ES-I3 (cell line): Measurements from ENCODE around the gene NANOS2.
A peak's percentile ranks its signal among the peaks of the same experiment; 100 is the strongest.
"Not testable (repeated sequence)": the region's sequence is repeated elsewhere in the genome, so short reads cannot be mapped to it uniquely, and the experiment has no call there.

Experiments used
- H3K36me3 ChIP-seq: 2 replicates; pipeline ENCODE4 v1.6.1; 2013; ENCODE audit warnings: mild to moderate bottlenecking, low read length, control low read depth, moderate library complexity; ENCODE audit not compliant: insufficient read depth
- H3K4me1 ChIP-seq: 2 replicates; pipeline ENCODE4 v1.6.1; 2013; ENCODE audit warnings: mild to moderate bottlenecking, control low read depth, low read length; ENCODE audit not compliant: insufficient read depth
- H3K9ac ChIP-seq: 2 replicates; pipeline ENCODE4 v1.6.1; 2013; ENCODE audit warnings: low read depth, mild to moderate bottlenecking, low read length, moderate library complexity
- H3K9me3 ChIP-seq: 2 replicates; pipeline ENCODE4 v1.6.1; 2013; ENCODE audit warnings: mild to moderate bottlenecking, low read length, moderate library complexity; ENCODE audit not compliant: control insufficient read depth, insufficient read depth

NANOS2 gene

GRCh38 chr19:45911291-45911690 lies 3.3 kb downstream of the NANOS2 start:
- Histone ChIP-seq H3K36me3 (no peaks in the 10 kb centered on the region), H3K4me1 (no peaks in the 10 kb centered on the region), H3K9ac (no peak overlapping the region), H3K9me3 (no peaks in the 10 kb centered on the region)

DNA sequence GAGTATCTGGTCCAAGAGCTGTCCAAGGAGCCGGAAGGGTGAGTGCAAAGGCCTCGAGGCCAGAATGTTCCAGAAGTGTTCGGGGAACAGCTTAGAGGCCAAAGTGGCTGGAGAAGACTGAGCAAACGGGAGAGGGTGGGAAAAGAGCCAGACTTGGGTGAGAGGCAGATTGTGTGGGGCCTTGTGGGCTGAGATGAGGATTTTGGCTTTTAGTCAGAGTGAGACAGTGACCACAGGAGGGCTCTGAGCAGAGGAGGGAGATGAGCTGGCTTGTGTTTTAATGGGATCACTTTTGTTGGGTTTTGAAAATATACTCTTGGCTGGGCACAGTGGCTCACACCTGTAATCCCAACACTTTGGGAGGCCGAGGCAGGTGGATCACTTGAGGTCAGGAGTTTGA lies 5.6 kb downstream of the NANOS2 start:
- Histone ChIP-seq H3K36me3 (no peaks in the 10 kb centered on the region), H3K4me1 (no peaks in the 10 kb centered on the region), H3K9me3 (no peaks in the 10 kb centered on the region), H3K9ac (no peak overlapping the region)

DNA sequence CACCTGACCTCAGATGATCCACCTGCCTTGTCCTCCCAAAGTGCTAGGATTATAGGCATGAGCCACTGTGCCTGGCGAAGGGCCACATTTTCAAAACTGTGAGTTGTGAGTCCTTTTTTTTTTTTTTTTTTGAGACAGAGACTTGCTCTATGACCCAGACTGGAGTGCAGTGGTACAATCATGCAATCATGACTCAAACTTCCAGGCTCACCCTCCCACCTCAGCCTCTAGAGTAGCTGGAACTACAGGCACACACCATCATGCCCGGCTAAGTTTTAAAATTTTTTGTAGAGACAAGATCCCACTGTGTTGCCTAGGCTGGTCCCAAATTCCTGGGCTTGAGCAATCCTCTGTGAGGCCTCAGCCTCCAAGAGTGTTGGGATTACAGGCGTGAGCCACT lies 8.4 kb downstream of the NANOS2 start:
- H3K36me3 ChIP-seq: no peaks in the 10 kb centered on the region
- H3K9me3 ChIP-seq: no peaks in the 10 kb centered on the region
- H3K9ac ChIP-seq: no peak overlapping the region
- no peaks in the 10 kb centered on the region for H3K4me1 ChIP-seq

DNA sequence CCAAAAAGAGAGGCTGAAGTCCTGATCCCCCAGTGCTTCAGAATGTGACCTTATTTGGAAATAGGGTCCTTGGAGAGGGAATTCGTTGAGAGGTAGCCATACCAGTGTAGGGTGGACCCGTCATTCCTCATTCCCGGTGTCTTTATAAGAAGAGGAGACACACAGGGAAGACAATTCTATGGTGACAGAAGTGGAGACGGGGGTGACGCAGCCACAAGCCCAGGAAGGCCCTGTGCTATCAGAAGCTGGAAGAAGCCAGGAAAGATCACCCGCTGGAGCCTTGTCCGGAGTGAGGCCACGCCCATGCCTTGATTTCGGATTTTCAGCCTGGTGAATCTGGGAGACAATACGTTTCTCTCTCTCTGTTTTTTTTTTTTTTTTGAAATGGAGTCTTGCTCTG lies 9.6 kb downstream of the NANOS2 start:
- H3K36me3 ChIP-seq: no peaks in the 10 kb centered on the region
- no peak overlapping the region for H3K9ac ChIP-seq
- H3K4me1 ChIP-seq: peaks cover 4% of the 10 kb centered on the region; the same call in 1 of the 2 replicates
- H3K9me3 ChIP-seq: no peaks in the 10 kb centered on the region

- H3K9ac ChIP-seq: peak overlapping the region; percentile 72
- peaks cover 4% of the 10 kb centered on the region; the same call in 1 of the 2 replicates for H3K4me1 ChIP-seq
- H3K36me3 ChIP-seq: peaks cover 3% of the 10 kb centered on the region; the same call in 1 of the 2 replicates
- no peaks in the 10 kb centered on the region for H3K9me3 ChIP-seq
Observed at GRCh38 chr19:45902651-45903625, 11.6 kb downstream of the NANOS2 start.

GRCh38 chr19:45901912-45902650 lies 12.5 kb downstream of the NANOS2 start, which contains the start of gene MYPOP:
TSS of gene MYPOP (minus strand) at chr19:45902613. CDS start at chr19:45901773, 840 bp downstream.
- Histone ChIP-seq H3K4me1 (peaks cover 4% of the 10 kb centered on the region; the same call in 1 of the 2 replicates), H3K9me3 (no peaks in the 10 kb centered on the region), H3K36me3 (peaks cover 3% of the 10 kb centered on the region; the same call in 1 of the 2 replicates), H3K9ac (peak within 1 kb of the TSS; percentile 83)

GRCh38 chr19:45901432-45901911 lies 13.1 kb downstream of the NANOS2 start:
- Histone ChIP-seq H3K36me3 (peaks cover 3% of the 10 kb centered on the region; the same call in 1 of the 2 replicates), H3K9ac (peak overlapping the region; percentile 29; the same call in 1 of the 2 replicates), H3K4me1 (peaks cover 4% of the 10 kb centered on the region; the same call in 1 of the 2 replicates), H3K9me3 (no peaks in the 10 kb centered on the region)

- peak overlapping the region; percentile 29; the same call in 1 of the 2 replicates for H3K9ac ChIP-seq
- H3K4me1 ChIP-seq: peaks cover 4% of the 10 kb centered on the region; the same call in 1 of the 2 replicates
- peaks cover 3% of the 10 kb centered on the region; the same call in 1 of the 2 replicates for H3K36me3 ChIP-seq
- no peaks in the 10 kb centered on the region for H3K9me3 ChIP-seq
Observed at GRCh38 chr19:45900738-45901431, 13.7 kb downstream of the NANOS2 start.

DNA sequence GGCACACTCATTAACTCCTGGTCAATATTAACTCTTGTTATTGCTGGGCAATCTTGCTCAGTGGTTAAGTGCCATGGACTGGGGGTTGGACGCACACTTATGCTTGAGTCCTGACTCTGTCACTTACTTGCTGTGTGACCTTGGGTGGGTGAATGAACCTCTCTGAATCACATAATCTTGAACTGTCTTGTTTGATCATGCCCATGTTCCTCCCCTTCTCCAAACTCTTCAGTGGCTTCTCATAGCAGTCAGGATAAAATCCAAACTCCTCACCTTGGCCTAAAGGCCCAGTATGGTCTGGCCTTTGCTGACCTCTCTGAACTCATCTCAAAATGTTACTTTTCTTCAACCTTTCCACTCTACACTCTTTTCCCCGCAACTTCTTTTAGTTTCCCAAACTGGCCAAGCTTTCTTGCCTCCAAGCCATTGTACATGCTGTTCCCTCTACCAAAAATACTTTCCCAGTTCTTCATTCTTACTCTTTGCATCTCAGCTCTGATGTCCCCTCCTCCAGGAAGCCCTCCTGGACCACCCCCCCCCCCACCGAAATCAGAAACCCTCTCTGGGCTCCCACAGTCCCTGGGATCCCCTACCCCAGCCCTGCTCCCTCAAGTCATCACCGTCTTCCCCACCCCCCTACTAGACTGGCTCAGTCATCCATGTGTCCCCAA lies 14.5 kb downstream of the NANOS2 start:
- H3K9ac ChIP-seq: no peak overlapping the region
- H3K9me3 ChIP-seq: no peaks in the 10 kb centered on the region
- peaks cover 3% of the 10 kb centered on the region; the same call in 1 of the 2 replicates for H3K36me3 ChIP-seq
- peaks cover 4% of the 10 kb centered on the region; the same call in 1 of the 2 replicates for H3K4me1 ChIP-seq

GRCh38 chr19:45899253-45899652 lies 15.3 kb downstream of the NANOS2 start:
- H3K4me1 ChIP-seq: peaks cover 4% of the 10 kb centered on the region; the same call in 1 of the 2 replicates
- H3K9ac ChIP-seq: no peak overlapping the region
- peaks cover 3% of the 10 kb centered on the region; the same call in 1 of the 2 replicates for H3K36me3 ChIP-seq
- no peaks in the 10 kb centered on the region for H3K9me3 ChIP-seq

DNA sequence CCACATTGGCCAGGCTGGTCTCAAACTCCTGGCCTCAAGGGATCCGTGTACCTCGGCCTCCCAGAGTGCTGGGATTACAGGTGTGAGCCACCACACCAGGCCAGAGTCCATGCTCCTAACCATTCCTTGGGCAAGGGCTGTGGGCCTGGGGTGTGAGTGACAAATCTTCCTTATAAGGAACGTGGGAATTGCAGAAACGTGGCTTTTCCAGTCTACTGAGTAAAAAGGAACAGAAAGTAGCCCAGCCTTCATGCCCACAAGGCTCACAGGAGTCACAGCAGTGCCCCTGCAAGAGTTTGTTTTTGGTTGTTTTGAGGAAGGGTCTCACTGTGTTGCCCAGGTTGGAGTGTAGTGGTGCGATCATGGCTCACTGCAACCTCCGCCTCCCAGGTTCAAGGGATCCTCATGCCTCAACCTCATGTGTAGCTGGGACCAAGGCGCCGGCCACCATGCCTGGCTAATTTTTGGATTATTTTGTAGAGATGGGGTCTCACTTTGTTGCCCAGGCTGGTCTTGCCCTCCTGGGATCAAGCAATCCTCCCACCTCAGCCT lies 17.2 kb downstream of the NANOS2 start:
- Histone ChIP-seq H3K9ac (no peak overlapping the region), H3K4me1 (peaks cover 4% of the 10 kb centered on the region; the same call in 1 of the 2 replicates), H3K9me3 (no peaks in the 10 kb centered on the region), H3K36me3 (peaks cover 3% of the 10 kb centered on the region; the same call in 1 of the 2 replicates)

DNA sequence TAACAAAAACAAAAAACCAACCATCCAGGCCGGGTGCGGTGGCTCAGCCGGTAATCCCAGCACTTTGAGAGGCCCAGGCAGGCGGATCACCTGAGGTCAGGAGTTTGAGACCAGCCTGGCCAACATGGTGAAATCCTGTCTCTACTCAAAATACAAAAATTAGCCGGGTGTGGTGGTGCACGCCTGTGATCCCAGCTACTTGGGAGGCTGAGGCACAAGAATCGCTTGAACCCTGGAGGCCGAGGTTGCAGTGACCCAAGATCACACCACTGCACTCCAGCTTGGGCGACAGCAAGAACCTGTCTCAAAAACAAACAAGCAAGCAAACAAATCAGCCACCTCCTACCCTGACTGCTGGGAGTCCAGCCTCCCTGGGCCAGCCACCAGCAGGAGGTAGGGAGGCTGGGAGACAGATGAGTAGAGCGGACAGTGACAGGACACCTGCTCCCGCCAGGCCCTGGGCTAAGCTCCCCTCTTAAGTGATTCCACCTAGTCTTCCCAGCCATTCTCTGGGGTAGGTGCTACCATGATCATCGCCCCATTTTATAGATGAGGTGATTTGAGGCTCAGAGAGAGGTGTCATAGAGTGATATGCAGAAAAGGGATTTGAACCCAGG lies 18.5 kb downstream of the NANOS2 start:
- H3K9me3 ChIP-seq, H3K9ac ChIP-seq, H3K4me1 ChIP-seq, H3K36me3 ChIP-seq: not testable (repeated sequence)
